ENCODE measurements around the gene PLCL1. TPM values are rescaled to one million over a fixed set of nuclear protein-coding genes. Genes with fewer than 3 reads are reported as not detected.

Gene PLCL1
- polyA plus RNA-seq, 1 donor: 20.7 TPM

- DNase-seq: no peak
Observed at GRCh38 chr2:198063242-198063641, 258.8 kb downstream of the PLCL1 start.

GRCh38 chr2:198065322-198065721 lies 260.9 kb downstream of the PLCL1 start:
- no peak for DNase-seq

- DNase-seq: no peak
Observed at GRCh38 chr2:198066597-198066996, 262.2 kb downstream of the PLCL1 start.

- DNase-seq: no peak
Observed at GRCh38 chr2:198072655-198073054, 268.3 kb downstream of the PLCL1 start.

- no peak for DNase-seq
Observed at GRCh38 chr2:198073253-198073652, 268.9 kb downstream of the PLCL1 start.

- no peak for DNase-seq
Observed at GRCh38 chr2:198077477-198077876, 273.1 kb downstream of the PLCL1 start.

GRCh38 chr2:198080879-198081765 lies 276.7 kb downstream of the PLCL1 start:
- no peak for DNase-seq

- DNase-seq: no peak
Observed at GRCh38 chr2:198084156-198084555, 279.8 kb downstream of the PLCL1 start.

GRCh38 chr2:198096002-198096401 lies 291.6 kb downstream of the PLCL1 start:
- DNase-seq: no peak

- DNase-seq: no peak
Observed at GRCh38 chr2:198096965-198097364, 292.6 kb downstream of the PLCL1 start.

- no peak for DNase-seq
Observed at GRCh38 chr2:198097630-198098029, 293.2 kb downstream of the PLCL1 start.

- DNase-seq: no peak
Observed at GRCh38 chr2:198098386-198098785, 294.0 kb downstream of the PLCL1 start.

GRCh38 chr2:198098918-198099317 lies 294.5 kb downstream of the PLCL1 start:
- DNase-seq: no peak

- DNase-seq: no peak
Observed at GRCh38 chr2:198100346-198100745, 296.0 kb downstream of the PLCL1 start.

- DNase-seq: no peak
Observed at GRCh38 chr2:198101688-198102087, 297.3 kb downstream of the PLCL1 start.

GRCh38 chr2:198102120-198102519 lies 297.7 kb downstream of the PLCL1 start:
- DNase-seq: no peak

- no peak for DNase-seq
Observed at GRCh38 chr2:198102856-198103255, 298.5 kb downstream of the PLCL1 start.

- DNase-seq: no peak
Observed at GRCh38 chr2:198106621-198107385, 302.4 kb downstream of the PLCL1 start.

- DNase-seq: no peak
Observed at GRCh38 chr2:198113316-198113715, 308.9 kb downstream of the PLCL1 start.

GRCh38 chr2:198114064-198114463 lies 309.7 kb downstream of the PLCL1 start:
- no peak for DNase-seq

GRCh38 chr2:198115201-198115600 lies 310.8 kb downstream of the PLCL1 start:
- DNase-seq: no peak

- DNase-seq: peak; percentile 74
Observed at GRCh38 chr2:198116756-198117155, 312.4 kb downstream of the PLCL1 start.

GRCh38 chr2:198117406-198118041 lies 313.1 kb downstream of the PLCL1 start:
- no peak for DNase-seq

All from hindlimb muscle (tissue), 1 donor.